Ishikawa (cell line): ENCODE data around the gene VEZF1.

Experiments
- CEBPB ChIP-seq: IDR thresholded peaks from 2 replicates; pipeline ENCODE4 v1.6.1; 2012
- CREB1 ChIP-seq: IDR thresholded peaks from 2 replicates; pipeline ENCODE4 v1.6.1; 2012; ENCODE audit warnings: low read depth
- EGR1 ChIP-seq: IDR thresholded peaks from 2 replicates; pipeline ENCODE4 v1.6.1; 2012
- EP300 ChIP-seq: IDR thresholded peaks from 2 replicates; pipeline ENCODE4 v1.6.1; 2012; ENCODE audit warnings: borderline replicate concordance
- FOXM1 ChIP-seq: IDR thresholded peaks from 2 replicates; pipeline ENCODE4 v1.6.1; 2012; ENCODE audit warnings: low read depth, borderline replicate concordance
- NFIC ChIP-seq: IDR thresholded peaks from 2 replicates; pipeline ENCODE4 v1.6.1; 2012
- RAD21 ChIP-seq: IDR thresholded peaks from 2 replicates; pipeline ENCODE4 v1.6.1; 2012; ENCODE audit warnings: low read depth
- REST ChIP-seq: IDR thresholded peaks from 2 replicates; pipeline ENCODE4 v1.6.1; 2012; ENCODE audit warnings: low read depth, mild to moderate bottlenecking
- TAF1 ChIP-seq: IDR thresholded peaks from 2 replicates; pipeline ENCODE4 v1.6.1; 2012; ENCODE audit warnings: low read depth, mild to moderate bottlenecking
- TCF12 ChIP-seq: IDR thresholded peaks from 2 replicates; pipeline ENCODE4 v1.6.1; 2012; ENCODE audit warnings: low read depth
- TEAD4 ChIP-seq: IDR thresholded peaks from 2 replicates; pipeline ENCODE4 v1.6.1; 2012
- USF1 ChIP-seq: IDR thresholded peaks from 2 replicates; pipeline ENCODE4 v1.6.1; 2012
- YY1 ChIP-seq: IDR thresholded peaks from 2 replicates; pipeline ENCODE4 v1.6.1; 2012; ENCODE audit warnings: low read depth
- ZBTB7A ChIP-seq: IDR thresholded peaks from 2 replicates; pipeline ENCODE4 v1.6.1; 2012; ENCODE audit warnings: low read depth
- TF ChIP-seq, protein P1 (sequence below): IDR thresholded peaks from 2 replicates; pipeline ENCODE4 v1.6.1; 2012

The VEZF1 gene

GRCh38 chr17:57980522-57980921 lies 7.5 kb downstream of the VEZF1 start:
- no peak for TF ChIP-seq USF1
- TF ChIP-seq ZBTB7A, result no peak
- TF ChIP-seq TCF12, result no peak
- no peak for TF ChIP-seq REST
- TF ChIP-seq, protein P1, sequence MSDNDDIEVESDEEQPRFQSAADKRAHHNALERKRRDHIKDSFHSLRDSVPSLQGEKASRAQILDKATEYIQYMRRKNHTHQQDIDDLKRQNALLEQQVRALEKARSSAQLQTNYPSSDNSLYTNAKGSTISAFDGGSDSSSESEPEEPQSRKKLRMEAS, result no peak
- TF ChIP-seq EGR1, result no peak
- TF ChIP-seq TAF1, result no peak
- TF ChIP-seq CREB1, result no peak
- no peak for TF ChIP-seq CEBPB
- TF ChIP-seq NFIC, result no peak
- TF ChIP-seq FOXM1, result no peak
- no peak for TF ChIP-seq TEAD4

DNA sequence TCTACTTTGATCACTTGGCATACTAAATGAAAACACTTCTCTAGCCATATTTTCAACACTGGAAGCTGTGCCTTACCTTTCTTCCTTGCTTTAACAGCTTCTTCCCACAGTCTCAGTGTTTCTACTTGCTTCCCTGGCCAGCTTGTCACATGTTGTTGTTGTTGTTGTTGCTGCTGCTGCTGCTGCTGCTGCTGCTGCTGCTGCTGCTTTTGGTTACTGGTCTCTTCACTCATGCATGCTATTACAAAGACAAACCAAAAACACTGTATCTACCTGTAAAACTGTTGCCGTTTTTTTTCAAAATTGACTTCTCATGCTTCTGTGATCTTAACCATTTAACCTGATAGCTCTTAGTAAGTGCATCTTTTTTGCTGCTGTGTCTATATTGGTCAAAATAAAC lies 9.0 kb downstream of the VEZF1 start:
- no peak for TF ChIP-seq EP300
- no peak for TF ChIP-seq CREB1
- no peak for TF ChIP-seq USF1
- TF ChIP-seq REST, result no peak
- no peak for TF ChIP-seq TEAD4
- no peak for TF ChIP-seq ZBTB7A
- TF ChIP-seq EGR1, result no peak
- no peak for TF ChIP-seq CEBPB
- no peak for TF ChIP-seq RAD21
- no peak for TF ChIP-seq TCF12
- no peak for TF ChIP-seq YY1
- TF ChIP-seq NFIC, result no peak
- TF ChIP-seq, protein P1, result no peak
- no peak for TF ChIP-seq FOXM1
- no peak for TF ChIP-seq TAF1

- TF ChIP-seq CREB1, result no peak
- TF ChIP-seq TAF1, result no peak
- no peak for TF ChIP-seq REST
- no peak for TF ChIP-seq ZBTB7A
- TF ChIP-seq EP300, result no peak
- TF ChIP-seq RAD21, result no peak
- no peak for TF ChIP-seq TCF12
- no peak for TF ChIP-seq NFIC
- TF ChIP-seq CEBPB, result no peak
These were observed 11.5 kb downstream of the VEZF1 start for GRCh38 chr17:57976594-57976993.

- no peak for TF ChIP-seq EGR1
- TF ChIP-seq REST, result no peak
- no peak for TF ChIP-seq ZBTB7A
- no peak for TF ChIP-seq TAF1
- TF ChIP-seq EP300, result no peak
- TF ChIP-seq, protein P1, result no peak
- no peak for TF ChIP-seq TCF12
- no peak for TF ChIP-seq TEAD4
- no peak for TF ChIP-seq YY1
- no peak for TF ChIP-seq CREB1
- TF ChIP-seq RAD21, result no peak
- no peak for TF ChIP-seq USF1
- no peak for TF ChIP-seq NFIC
- TF ChIP-seq FOXM1, result no peak
- no peak for TF ChIP-seq CEBPB
These were observed 13.0 kb downstream of the VEZF1 start for GRCh38 chr17:57975044-57975443.
